Measurements from ENCODE around the gene SOX18. TPM values are rescaled to one million over a fixed set of nuclear protein-coding genes. Genes with fewer than 3 reads are reported as not detected.
A peak's percentile ranks its signal among the peaks of the same experiment; 100 is the strongest.

Gene SOX18
- total RNA-seq, 1 experiment from 2014 or later, result 0.19 TPM

- DNase-seq (ENCODE audit: low spot score), result peak; percentile 52
Measured at GRCh38 chr20:64038565-64039292, 10.7 kb downstream of the SOX18 start.

- DNase-seq (ENCODE audit: low spot score), result no peak
Measured at GRCh38 chr20:64038224-64038564, 11.2 kb downstream of the SOX18 start.

GRCh38 chr20:64037498-64038213 lies 11.8 kb downstream of the SOX18 start:
- DNase-seq (ENCODE audit: low spot score), result no peak

- no peak for DNase-seq (ENCODE audit: low spot score)
Measured at GRCh38 chr20:64037199-64037497, 12.3 kb downstream of the SOX18 start.

- no peak for DNase-seq (ENCODE audit: low spot score)
Measured at GRCh38 chr20:64036346-64037198, 12.9 kb downstream of the SOX18 start.

- DNase-seq (ENCODE audit: low spot score), result no peak
Measured at GRCh38 chr20:64035933-64036345, 13.5 kb downstream of the SOX18 start, which contains the start of gene C20orf204. C20orf204 (plus strand) TSS chr20:64036182; CDS start chr20:64036324, 142 bp downstream.

GRCh38 chr20:64035066-64035932 lies 14.1 kb downstream of the SOX18 start:
- DNase-seq (ENCODE audit: low spot score), result no peak

GRCh38 chr20:64033981-64034493 lies 15.4 kb downstream of the SOX18 start:
- no peak for DNase-seq (ENCODE audit: low spot score)

GRCh38 chr20:64032706-64033624 lies 16.5 kb downstream of the SOX18 start:
- no peak for DNase-seq (ENCODE audit: low spot score)

GRCh38 chr20:64031822-64032314 lies 17.6 kb downstream of the SOX18 start:
- DNase-seq (ENCODE audit: low spot score), result no peak

- no peak for DNase-seq (ENCODE audit: low spot score)
Measured at GRCh38 chr20:64030371-64031134, 18.9 kb downstream of the SOX18 start.

- no peak for DNase-seq (ENCODE audit: low spot score)
Measured at GRCh38 chr20:64029293-64030117, 19.9 kb downstream of the SOX18 start.

GRCh38 chr20:64027981-64028685 lies 21.3 kb downstream of the SOX18 start:
- DNase-seq (ENCODE audit: low spot score), result no peak

- no peak for DNase-seq (ENCODE audit: low spot score)
Measured at GRCh38 chr20:64025826-64026412, 23.5 kb downstream of the SOX18 start.

- DNase-seq (ENCODE audit: low spot score), result no peak
Measured at GRCh38 chr20:64025101-64025825, 24.2 kb downstream of the SOX18 start.

GRCh38 chr20:64024141-64024990 lies 25.1 kb downstream of the SOX18 start:
- no peak for DNase-seq (ENCODE audit: low spot score)

All from H4 (cell line).